Ishikawa (cell line): ENCODE results near the gene GNAT1.
A peak's percentile ranks its signal among the peaks of the same experiment; 100 is the strongest.

ENCODE experiments used
- EP300 ChIP-seq: IDR thresholded peaks from 2 replicates; pipeline ENCODE4 v1.6.1; 2012; ENCODE audit warnings: borderline replicate concordance
- FOXM1 ChIP-seq: IDR thresholded peaks from 2 replicates; pipeline ENCODE4 v1.6.1; 2012; ENCODE audit warnings: low read depth, borderline replicate concordance
- MAX ChIP-seq: IDR thresholded peaks from 2 replicates; pipeline ENCODE4 v1.6.1; 2012
- NFIC ChIP-seq: IDR thresholded peaks from 2 replicates; pipeline ENCODE4 v1.6.1; 2012
- RAD21 ChIP-seq: IDR thresholded peaks from 2 replicates; pipeline ENCODE4 v1.6.1; 2012; ENCODE audit warnings: low read depth
- TAF1 ChIP-seq: IDR thresholded peaks from 2 replicates; pipeline ENCODE4 v1.6.1; 2012; ENCODE audit warnings: low read depth, mild to moderate bottlenecking
- TEAD4 ChIP-seq: IDR thresholded peaks from 2 replicates; pipeline ENCODE4 v1.6.1; 2012
- YY1 ChIP-seq: IDR thresholded peaks from 2 replicates; pipeline ENCODE4 v1.6.1; 2012; ENCODE audit warnings: low read depth

GRCh38 chr3:50189274-50189673 is 2.1 kb upstream of the GNAT1 start:
- no peak for TF ChIP-seq TEAD4
- TF ChIP-seq MAX, result 0 out of 2 replicates have a peak, but pooled peaks have one; percentile 31
- TF ChIP-seq FOXM1, result no peak
- TF ChIP-seq EP300, result no peak
- no peak for TF ChIP-seq YY1
- no peak for TF ChIP-seq TAF1
- TF ChIP-seq NFIC, result no peak
- peak; percentile 99 for TF ChIP-seq RAD21
